Endothelial cell of umbilical vein (primary cell): ENCODE data around the gene CIDEA. TPM values are rescaled to one million over a fixed set of nuclear protein-coding genes. Genes with fewer than 3 reads are reported as not detected.
A peak's percentile ranks its signal among the peaks of the same experiment; 100 is the strongest.

Experiments
- BruUV-seq: library from RNA; stranded (reverse); fragments of 400-500 nt; replicated peaks from 2 replicates; lab custom pipeline; 2021; lab: Mats Ljungman, UMichigan
- CTCF ChIA-PET: fragments of 300-600, 350-600 bp; sonication (Branson Sonifier 250); formaldehyde crosslinking; loops from one replicate; lab custom pipeline; 2021; ENCODE audit warnings: antibody characterized with exemption, inconsistent platforms; lab: Charles Lee
- POLR2A ChIA-PET: fragments of 300-600, 350-600 bp; sonication (Branson Sonifier 250); formaldehyde crosslinking; loops from one replicate; lab custom pipeline; 2021; ENCODE audit warnings: antibody characterized with exemption, inconsistent platforms; lab: Charles Lee
- DNase-seq: peaks from one replicate; pipeline ENCODE4 v3.0.0-alpha.2; 2011; ENCODE audit warnings: low read depth, low spot score
- FAIRE-seq: peaks from 2 replicates; lab custom pipeline; 2011; peaks lifted over from hg19 to GRCh38; lab: Jason Lieb, UNC
- H2AFZ ChIP-seq: 2 replicates; pipeline ENCODE4 v1.6.0; 2012; ENCODE audit warnings: low read depth, low read length, control low read depth, inconsistent platforms
- H3K27ac ChIP-seq: 2 replicates; pipeline ENCODE4 v1.5.1; 2011; ENCODE audit warnings: low read depth, mild to moderate bottlenecking, control low read depth, low read length, moderate library complexity; ENCODE audit not compliant: insufficient read depth
- H3K27me3 ChIP-seq, 2 experiments: 2 replicates each; pipeline versions ENCODE4 v1.6.0 to v1.6.1; 2011; ENCODE audit warnings: low read length in 2 of 2, mixed read lengths in 1 of 2; ENCODE audit not compliant: control insufficient read depth in 2 of 2, insufficient read depth in 2 of 2
- H3K36me3 ChIP-seq, 2 experiments: 2 replicates in 1 of 2; 3 replicates in 1 of 2; pipeline ENCODE4 v1.5.1; 2011; ENCODE audit warnings: low read length in 2 of 2, mild to moderate bottlenecking in 1 of 2, moderate library complexity in 1 of 2; ENCODE audit not compliant: control insufficient read depth in 2 of 2, insufficient read depth in 2 of 2; ENCODE audit errors: extremely low read depth in 1 of 2
- H3K4me1 ChIP-seq: 3 replicates; pipeline ENCODE4 v1.5.1; 2011; ENCODE audit warnings: mild to moderate bottlenecking, low read length; ENCODE audit not compliant: control insufficient read depth, insufficient read depth; ENCODE audit errors: extremely low read depth
- H3K4me2 ChIP-seq: 2 replicates; pipeline ENCODE4 v1.6.1; 2011; ENCODE audit warnings: low read length, control low read depth, mixed read lengths; ENCODE audit not compliant: insufficient read depth
- H3K4me3 ChIP-seq, 3 experiments: fragments of 200-600 bp in 1 of 3; sonication (generic), shearing (Covaris generic) in 1 of 3; replicated peaks in 1 of 3; 2 replicates each; pipeline ENCODE4 v1.5.1; 2011 to 2016; ENCODE audit warnings: control low read depth in 3 of 3, low read length in 3 of 3, mild to moderate bottlenecking in 2 of 3, inconsistent platforms in 1 of 3, low read depth in 1 of 3, moderate library complexity in 1 of 3; ENCODE audit not compliant: insufficient read depth in 1 of 3
- H3K79me2 ChIP-seq: 2 replicates; pipeline ENCODE4 v1.6.0; 2012; ENCODE audit warnings: low read length, inconsistent platforms; ENCODE audit not compliant: control insufficient read depth, insufficient read depth
- H3K9ac ChIP-seq: replicated peaks from 2 replicates; pipeline ENCODE3; 2011; ENCODE audit warnings: low read length, control low read depth; ENCODE audit not compliant: insufficient read depth; ENCODE audit errors: extremely low read depth
- H3K9me1 ChIP-seq: replicated peaks from 3 replicates; pipeline ENCODE4 v1.6.0; 2011; ENCODE audit warnings: mild to moderate bottlenecking, low read length; ENCODE audit not compliant: control insufficient read depth, insufficient read depth; ENCODE audit errors: extremely low read depth
- H3K9me3 ChIP-seq: replicated peaks from 2 replicates; pipeline ENCODE4 v1.5.1; 2012; ENCODE audit warnings: low read length, inconsistent platforms; ENCODE audit not compliant: control insufficient read depth, insufficient read depth
- H4K20me1 ChIP-seq: replicated peaks from 2 replicates; pipeline ENCODE3; 2011; ENCODE audit warnings: mild to moderate bottlenecking, low read length; ENCODE audit not compliant: control insufficient read depth, insufficient read depth; ENCODE audit errors: extremely low read depth
- EZH2 ChIP-seq: IDR thresholded peaks from 2 replicates; pipeline ENCODE4 v1.6.1; 2012; ENCODE audit warnings: borderline replicate concordance, low read depth, mild to moderate bottlenecking, moderate library complexity, low read length, inconsistent platforms; ENCODE audit not compliant: severe bottlenecking
- FOS ChIP-seq: IDR thresholded peaks from 2 replicates; pipeline ENCODE4 v1.6.1; 2011; ENCODE audit warnings: mild to moderate bottlenecking, low read length, moderate library complexity, borderline replicate concordance; ENCODE audit not compliant: insufficient read depth
- GATA2 ChIP-seq: IDR thresholded peaks from 2 replicates; pipeline ENCODE4 v1.7.0; 2011; ENCODE audit warnings: low read depth, mild to moderate bottlenecking, moderate library complexity, mixed read lengths, low read length; ENCODE audit not compliant: insufficient read length, insufficient read depth
- JUN ChIP-seq: IDR thresholded peaks from 2 replicates; pipeline ENCODE4 v1.6.1; 2011; ENCODE audit warnings: borderline replicate concordance, low read depth; ENCODE audit not compliant: insufficient read length, insufficient read depth
- MYC ChIP-seq: IDR thresholded peaks from one replicate; pipeline ENCODE4 v1.6.1; 2011; ENCODE audit warnings: mild to moderate bottlenecking, low read depth, low read length
- POLR2A ChIP-seq: IDR thresholded peaks from 2 replicates; pipeline ENCODE4 v1.6.1; 2012; ENCODE audit warnings: low read depth, mild to moderate bottlenecking, control low read depth, low read length
- POLR2AphosphoS5 ChIP-seq: IDR thresholded peaks from 2 replicates; pipeline ENCODE4 v1.6.1; 2012; ENCODE audit warnings: low read depth, mild to moderate bottlenecking, control low read depth, low read length, moderate library complexity; ENCODE audit not compliant: insufficient read depth
- dilution Hi-C: fragments of 300-500 bp; cut with MboI; formaldehyde crosslinking; loops from one replicate; pipeline ENCODE4 v1.15.0; 2019; ENCODE audit warnings: low sequenced_read_pairs; ENCODE audit not compliant: extremely low pct_ligation_motif_present
- intact Hi-C: fragments of 100-400 bp; cut with micrococcal nuclease; formaldehyde crosslinking; loops from one replicate; pipeline ENCODE4 v1.10.0; 2022
- polyA plus RNA-seq, 4 experiments: library from polyadenylated mRNA; depleted of rRNA in 3 of 4; stranded (reverse) in 3 of 4; unstranded in 1 of 4; fragments of >200 nt; gene quantifications; 2 replicates each; pipeline versions ENCODE4 v1.2.1 to v1.2.3, GENCODE V29; 2011 to 2012; ENCODE audit warnings: missing spikeins in 1 of 4
- total RNA-seq: library from RNA; stranded (reverse); gene quantifications from 2 replicates; pipeline ENCODE4 v1.2.3, GENCODE V29; 2021
- TF ChIP-seq, protein P1 (sequence below), 2 donors: IDR thresholded peaks; 1 replicate in 1 of 2; 2 replicates in 1 of 2; pipeline ENCODE4 v1.5.1; 2011; ENCODE audit warnings: low read length in 2 of 2, mild to moderate bottlenecking in 2 of 2, moderate library complexity in 2 of 2, control low read depth in 1 of 2, inconsistent platforms in 1 of 2, low read depth in 1 of 2; ENCODE audit not compliant: insufficient read depth in 1 of 2; ENCODE audit errors: extremely low read depth in 1 of 2
- TF ChIP-seq, protein P2 (sequence below): IDR thresholded peaks from 2 replicates; pipeline ENCODE4 v1.6.1; 2011; ENCODE audit not compliant: insufficient read depth, insufficient read length

CIDEA gene
- total and polyA plus RNA-seq, 2 donors (not counting 3 experiments of a cell fraction or from before 2014, with no cell fraction given), result 0.42 TPM; not detected in 1

DNA sequence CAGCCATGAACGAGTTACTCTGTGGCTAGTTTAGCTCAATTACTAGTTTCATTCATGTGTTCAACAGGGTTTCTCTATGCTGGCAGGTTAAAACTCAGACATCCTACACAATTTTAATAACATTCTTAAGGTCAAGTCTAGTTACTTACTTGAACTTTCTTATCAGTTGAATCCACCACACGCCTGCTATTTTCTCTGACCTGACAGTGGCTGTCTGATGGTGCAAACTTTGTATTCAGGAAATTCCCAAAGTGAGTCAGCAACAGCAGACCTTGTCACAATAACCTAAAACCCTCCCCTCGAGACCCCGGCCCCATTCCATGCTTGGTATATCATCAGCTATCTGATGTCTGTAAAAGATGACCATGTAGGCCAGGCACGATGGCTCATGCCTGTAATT lies 20.8 kb upstream of the CIDEA start:
- Histone ChIP-seq H3K4me3 (no peak overlapping the region), H4K20me1 (no peaks in the 10 kb centered on the region), H3K36me3 (no peaks in the 10 kb centered on the region), H3K9me1 (no peaks in the 10 kb centered on the region), H2AFZ (no peak overlapping the region), H3K79me2 (no peaks in the 10 kb centered on the region), H3K4me2 (peak overlapping the region; percentile 36), H3K9me3 (no peaks in the 10 kb centered on the region), H3K27me3 (no peaks in the 10 kb centered on the region), H3K27ac (no peak overlapping the region), H3K9ac (no peak overlapping the region), H3K4me1 (peaks cover 12% of the 10 kb centered on the region)
- ChIA-PET POLR2A (no interaction called here), CTCF (interaction anchor here (1.1 kb wide), 1 partner anchor 14 kb away, joined by 5 read pairs; no protein-coding TSS in a partner anchor)
- TF ChIP-seq JUN, result no peak
- TF ChIP-seq FOS, result peak; percentile 37
- peak; percentile 57 for TF ChIP-seq GATA2
- no TSS peak for BruUV-seq
- peak; percentile 87 for FAIRE-seq
- peak; percentile 76 for DNase-seq
- intact Hi-C loops, result loop anchor here (10.0 kb wide), 2 partner anchors 579 to 1629 kb away; no protein-coding TSS in a partner anchor
- dilution Hi-C loops, result no loop called here

DNA sequence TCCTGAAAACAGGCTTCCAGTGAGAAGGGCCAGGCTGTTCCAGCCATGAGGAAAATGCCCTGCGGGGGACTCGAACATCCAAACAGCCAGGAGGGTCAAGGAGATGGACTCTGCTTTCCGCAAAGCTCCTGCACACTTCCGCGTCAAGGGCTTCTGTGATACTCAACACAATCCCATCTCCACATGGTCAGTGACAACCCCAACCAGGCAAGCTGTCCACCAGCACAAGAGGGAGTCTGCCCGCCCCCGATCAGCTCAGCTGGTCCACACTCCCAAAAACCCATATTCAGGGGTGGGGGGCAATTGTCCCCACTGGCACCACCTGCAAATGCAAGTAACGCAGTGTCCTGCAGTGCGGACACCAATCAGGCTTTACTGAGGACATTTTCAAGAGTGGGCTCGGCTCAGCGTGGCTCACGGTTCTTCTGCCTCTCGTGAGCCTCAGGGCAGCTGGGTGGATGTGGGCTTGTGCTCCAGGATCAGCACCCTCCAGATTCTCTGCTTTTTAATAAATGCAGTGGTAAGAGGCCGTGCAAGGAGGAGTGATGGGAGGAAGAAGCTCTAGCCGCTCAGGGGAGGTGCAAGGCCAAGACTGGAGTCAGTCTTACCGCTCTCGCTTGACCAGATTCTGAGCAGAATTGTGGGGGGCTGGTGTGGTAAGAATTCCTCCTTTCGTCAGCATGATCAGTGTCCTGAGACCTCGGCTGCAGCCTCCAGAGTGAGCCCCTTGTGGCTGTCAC lies 19.5 kb upstream of the CIDEA start:
- peaks cover 0 to 3% of the 10 kb centered on the region in 2 experiments for H3K27me3 ChIP-seq
- no peak for DNase-seq
- no peak overlapping the region for H2AFZ ChIP-seq
- no peaks in the 10 kb centered on the region for H3K36me3 ChIP-seq
- peaks cover 12% of the 10 kb centered on the region for H3K4me1 ChIP-seq
- dilution Hi-C loops, result no loop called here
- no peaks in the 10 kb centered on the region for H4K20me1 ChIP-seq
- FAIRE-seq, result no peak
- no peaks in the 10 kb centered on the region for H3K9me3 ChIP-seq
- no TSS peak for BruUV-seq
- H3K9me1 ChIP-seq, result no peaks in the 10 kb centered on the region
- ChIA-PET CTCF (no interaction called here), POLR2A (no interaction called here)
- H3K4me2 ChIP-seq, result no peak overlapping the region
- H3K79me2 ChIP-seq, result no peaks in the 10 kb centered on the region
- H3K27ac ChIP-seq, result no peak overlapping the region
- intact Hi-C loops, result loop anchor here (10.0 kb wide), 2 partner anchors 580 to 1630 kb away; no protein-coding TSS in a partner anchor
- H3K9ac ChIP-seq, result no peak overlapping the region
- H3K4me3 ChIP-seq, result no peak overlapping the region
- TF ChIP-seq EZH2 (no peak), MYC (no peak), POLR2A (no peak), GATA2 (no peak), POLR2AphosphoS5 (no peak), FOS (no peak), JUN (no peak)
- TF ChIP-seq, protein P1, sequence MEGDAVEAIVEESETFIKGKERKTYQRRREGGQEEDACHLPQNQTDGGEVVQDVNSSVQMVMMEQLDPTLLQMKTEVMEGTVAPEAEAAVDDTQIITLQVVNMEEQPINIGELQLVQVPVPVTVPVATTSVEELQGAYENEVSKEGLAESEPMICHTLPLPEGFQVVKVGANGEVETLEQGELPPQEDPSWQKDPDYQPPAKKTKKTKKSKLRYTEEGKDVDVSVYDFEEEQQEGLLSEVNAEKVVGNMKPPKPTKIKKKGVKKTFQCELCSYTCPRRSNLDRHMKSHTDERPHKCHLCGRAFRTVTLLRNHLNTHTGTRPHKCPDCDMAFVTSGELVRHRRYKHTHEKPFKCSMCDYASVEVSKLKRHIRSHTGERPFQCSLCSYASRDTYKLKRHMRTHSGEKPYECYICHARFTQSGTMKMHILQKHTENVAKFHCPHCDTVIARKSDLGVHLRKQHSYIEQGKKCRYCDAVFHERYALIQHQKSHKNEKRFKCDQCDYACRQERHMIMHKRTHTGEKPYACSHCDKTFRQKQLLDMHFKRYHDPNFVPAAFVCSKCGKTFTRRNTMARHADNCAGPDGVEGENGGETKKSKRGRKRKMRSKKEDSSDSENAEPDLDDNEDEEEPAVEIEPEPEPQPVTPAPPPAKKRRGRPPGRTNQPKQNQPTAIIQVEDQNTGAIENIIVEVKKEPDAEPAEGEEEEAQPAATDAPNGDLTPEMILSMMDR (IDR thresholded peaks at IDR 0.05; ENCODE audit: extremely low read depth in 1 of 2, insufficient read depth in 1 of 2, low read depth in 1 of 2, low read length in 2 of 2), result no peak
- TF ChIP-seq, protein P2, sequence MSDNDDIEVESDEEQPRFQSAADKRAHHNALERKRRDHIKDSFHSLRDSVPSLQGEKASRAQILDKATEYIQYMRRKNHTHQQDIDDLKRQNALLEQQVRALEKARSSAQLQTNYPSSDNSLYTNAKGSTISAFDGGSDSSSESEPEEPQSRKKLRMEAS, result no peak
